Endometrial microvascular endothelial cells (primary cell): ENCODE measurements around the gene NRL. TPM values are rescaled to one million over a fixed set of nuclear protein-coding genes. Genes with fewer than 3 reads are reported as not detected.
"Not testable (repeated sequence)": the region's sequence is repeated elsewhere in the genome, so short reads cannot be mapped to it uniquely, and the experiment has no call there.

Experiments used
- in situ Hi-C: cut with HindIII; loops from 2 replicates; pipeline ENCODE4 v1.10.0; 2017; ENCODE audit warnings: low sequenced_read_pairs, low pct_unique_long_range_greater_than_20kb; ENCODE audit errors: inconsistent ontology term
- total RNA-seq: library from RNA; depleted of rRNA; stranded (reverse); fragments of >200 nt; gene quantifications from one replicate; pipeline ENCODE4 v1.2.3, GENCODE V29; 2015; ENCODE audit errors: inconsistent ontology term

Gene NRL
- total RNA-seq, 1 donor from 2014 or later = 0.65 TPM

DNA sequence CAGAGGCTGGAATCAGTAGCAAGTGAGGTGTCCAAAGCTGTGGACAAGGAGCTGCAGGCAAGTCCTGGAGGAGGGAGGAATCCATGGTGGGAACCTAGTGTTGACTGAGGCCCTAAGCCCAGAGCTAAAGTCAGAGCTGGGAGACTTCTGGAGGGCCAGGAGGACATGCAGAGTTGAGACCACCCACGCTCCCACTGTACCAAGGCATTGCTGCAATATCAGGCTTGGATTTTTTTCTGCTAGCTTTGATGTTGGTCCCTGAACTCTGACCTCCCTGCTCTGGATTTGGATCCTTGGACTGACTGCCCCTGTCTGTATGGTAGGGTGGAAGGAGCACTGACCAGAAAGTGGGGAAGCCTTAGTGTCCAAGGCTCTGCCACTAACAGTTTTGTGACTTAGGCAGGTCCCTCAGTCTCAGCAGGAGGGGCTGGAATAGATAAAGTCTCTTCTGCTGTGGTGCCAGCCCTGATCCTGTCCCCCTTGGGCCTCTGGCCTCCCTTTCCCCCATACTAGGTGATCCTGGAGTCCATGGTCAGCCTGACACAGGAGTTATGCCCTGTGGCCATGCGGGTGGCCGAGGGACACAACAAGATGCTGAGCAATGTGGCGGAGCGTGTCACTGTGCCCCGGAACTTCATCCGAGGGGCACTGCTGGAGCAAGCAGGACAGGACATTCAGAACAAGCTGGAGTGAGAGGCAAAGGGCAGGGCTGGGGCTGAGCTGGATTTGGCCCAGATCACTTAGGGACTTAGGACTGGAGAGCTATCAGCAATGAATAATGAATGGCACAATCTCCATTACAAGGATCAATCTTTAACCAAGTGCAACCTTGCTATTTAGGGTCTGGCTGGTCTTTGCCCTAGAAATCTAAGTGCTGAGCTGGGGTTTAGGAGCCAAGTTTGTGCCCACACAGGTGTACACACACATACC lies 53.5 kb downstream of the NRL start:
- in situ Hi-C loops = no loop called here

DNA sequence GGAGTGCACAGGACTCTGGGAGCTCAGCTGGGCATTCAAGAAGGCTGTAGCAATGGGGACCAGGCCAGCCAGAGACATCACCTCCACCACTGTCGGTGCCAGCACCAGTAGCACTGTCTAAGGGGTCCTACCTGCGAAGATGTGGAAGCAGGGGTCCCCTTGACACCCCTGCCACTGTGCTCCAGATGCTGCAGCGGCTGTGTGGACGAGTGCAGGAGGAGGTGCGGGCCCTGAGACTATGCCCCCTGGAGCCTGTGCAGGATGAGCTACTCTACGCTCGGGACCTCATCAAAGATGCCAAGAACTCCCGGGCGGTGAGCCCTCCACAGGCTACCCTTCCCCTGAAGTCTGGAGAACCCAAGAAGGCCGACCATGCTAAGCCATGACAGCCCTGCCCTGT lies 54.3 kb downstream of the NRL start:
- in situ Hi-C loops = no loop called here

DNA sequence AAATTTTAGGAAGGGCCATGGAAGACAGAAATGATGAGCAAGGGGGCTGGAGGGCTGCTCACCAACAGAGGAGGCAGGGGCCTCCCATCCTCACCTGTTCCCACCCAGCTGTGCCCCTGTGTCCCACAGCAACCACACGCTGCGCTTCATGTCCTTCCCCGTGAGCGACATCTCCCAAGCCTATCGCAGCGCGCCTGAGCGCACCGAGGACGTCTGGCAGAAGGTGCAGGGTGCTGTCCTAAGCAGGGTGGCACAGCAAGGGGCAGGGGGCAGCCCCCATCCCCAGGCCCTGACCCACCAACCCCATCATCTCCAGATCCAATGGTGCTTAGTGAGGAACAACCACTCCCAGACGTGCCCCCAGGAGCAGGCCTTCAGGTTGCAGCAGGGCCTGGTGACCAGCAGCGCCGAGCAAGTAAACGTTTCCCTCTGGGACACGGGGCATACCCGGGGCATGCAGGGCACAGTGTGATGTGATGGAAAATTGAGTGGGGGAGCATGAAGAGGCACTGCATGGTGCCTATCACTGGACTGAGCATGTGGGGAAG lies 54.8 kb downstream of the NRL start:
- in situ Hi-C loops = no loop called here

GRCh38 chr14:24058951-24059475 lies 55.7 kb downstream of the NRL start:
- in situ Hi-C loops = no loop called here

GRCh38 chr14:24058260-24058950 lies 56.3 kb downstream of the NRL start:
- in situ Hi-C loops = no loop called here

GRCh38 chr14:24057867-24058259 lies 56.9 kb downstream of the NRL start:
- in situ Hi-C loops = no loop called here

DNA sequence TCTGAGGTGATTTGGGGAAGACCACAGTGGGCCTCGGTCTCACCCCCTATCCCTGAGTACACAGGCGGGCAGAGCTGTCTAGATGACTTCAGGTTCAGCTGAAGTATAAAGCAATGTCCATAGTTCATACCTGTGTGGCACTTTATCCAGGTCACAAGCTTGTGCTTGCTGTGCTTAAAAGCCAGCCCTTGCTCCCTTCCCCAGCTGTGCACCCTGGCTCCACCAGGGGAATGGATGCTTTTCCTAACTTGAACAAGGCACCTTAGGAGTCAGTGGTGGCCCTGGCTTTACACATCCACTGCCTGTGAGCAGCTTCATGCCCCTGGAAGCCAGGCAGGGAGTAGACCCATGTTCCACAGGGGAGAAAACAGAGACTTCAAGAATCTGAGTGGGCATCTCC lies 57.5 kb downstream of the NRL start:
- in situ Hi-C loops = no loop called here

DNA sequence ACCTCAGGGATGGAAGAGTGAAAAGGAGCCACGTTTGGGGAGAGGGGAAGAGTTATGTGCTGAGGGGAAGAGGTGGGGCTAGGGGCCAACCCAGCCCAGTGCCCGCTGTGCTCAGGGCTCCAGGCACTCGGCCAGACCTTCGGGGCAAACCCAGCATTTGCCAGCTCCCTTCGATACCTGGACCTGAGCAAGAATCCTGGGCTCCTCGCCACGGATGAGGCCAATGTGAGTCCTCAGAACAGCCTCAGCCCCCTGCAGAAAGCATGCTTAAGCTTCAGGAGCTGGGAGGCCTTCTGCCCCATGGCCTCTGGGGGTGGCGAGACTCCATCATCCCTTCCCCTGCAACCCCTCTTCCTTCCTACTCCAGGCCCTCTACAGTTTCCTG lies 58.0 kb downstream of the NRL start:
- in situ Hi-C loops = no loop called here

- in situ Hi-C loops = no loop called here
Observed at GRCh38 chr14:24055971-24056799, 58.6 kb downstream of the NRL start.

DNA sequence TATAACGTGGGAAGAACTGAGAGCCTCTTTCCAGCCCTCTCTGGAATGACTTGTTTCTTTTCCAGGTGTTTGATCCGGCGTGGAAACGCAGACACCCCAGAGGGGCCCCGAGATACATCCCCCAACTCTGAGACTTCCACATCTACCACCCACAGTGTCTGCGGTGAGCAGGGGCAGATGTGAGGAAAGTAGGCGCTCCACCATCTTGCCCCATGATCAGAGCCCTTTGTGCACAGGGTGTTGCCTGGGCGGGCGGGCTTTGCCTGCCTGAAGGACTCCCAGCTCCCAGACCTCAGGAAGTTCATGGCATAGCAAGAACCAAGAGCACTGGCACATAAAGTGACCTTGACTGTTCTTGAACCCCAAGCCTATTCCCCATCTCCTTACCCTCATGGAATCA lies 60.1 kb downstream of the NRL start:
- in situ Hi-C loops = no loop called here

DNA sequence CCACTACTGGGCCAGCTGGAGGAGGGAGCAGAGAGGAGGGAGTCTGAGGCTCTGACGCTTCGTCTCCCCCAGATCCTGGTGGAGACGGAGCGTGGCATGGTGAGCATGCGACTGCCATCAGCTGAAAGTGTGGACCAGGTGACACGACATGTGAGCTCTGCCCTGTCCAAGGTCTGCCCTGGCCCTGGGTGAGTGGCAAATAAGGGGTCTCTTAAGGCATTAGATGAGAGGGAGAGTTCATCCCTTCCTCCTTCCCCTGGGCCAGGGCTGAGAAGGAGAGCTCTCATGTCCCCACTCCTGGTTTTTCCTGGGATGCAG lies 60.5 kb downstream of the NRL start:
- in situ Hi-C loops = no loop called here

DNA sequence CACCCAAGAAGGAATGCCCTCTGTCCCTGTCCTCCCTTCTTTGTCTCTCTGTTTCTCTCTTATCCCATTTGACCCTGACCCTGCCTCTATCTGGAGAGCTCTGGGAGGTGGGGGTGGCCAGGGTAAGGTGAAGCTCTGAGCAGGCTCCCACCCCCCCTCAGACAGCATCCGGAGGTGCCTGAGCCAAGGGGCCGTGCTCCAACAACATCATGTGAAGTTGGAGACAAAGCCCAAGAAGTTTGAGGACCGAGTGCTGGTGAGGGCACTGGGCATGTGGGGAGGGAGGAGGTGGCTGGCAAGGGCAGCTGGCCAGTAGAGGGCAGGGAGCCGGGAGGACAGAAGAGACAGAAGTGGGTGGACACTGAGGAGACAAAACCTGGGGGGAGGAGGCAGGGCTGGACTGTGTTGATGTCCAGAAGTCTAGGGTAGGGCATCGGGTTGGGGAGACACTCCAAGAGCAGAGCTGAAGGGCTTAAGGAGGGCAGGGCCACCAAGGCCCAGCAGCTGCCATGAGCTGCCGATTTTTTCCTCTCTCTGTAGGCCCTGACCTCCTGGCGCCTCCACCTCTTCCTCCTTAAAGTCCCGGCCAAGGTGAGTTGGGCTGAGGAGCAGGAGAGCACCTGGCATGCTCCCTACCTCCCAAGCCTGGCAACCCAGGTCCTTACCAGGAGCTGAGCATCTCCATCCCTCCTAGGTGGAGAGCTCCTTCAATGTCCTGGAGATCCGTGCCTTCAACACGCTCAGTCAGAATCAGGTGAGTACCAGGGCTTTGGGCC lies 61.0 kb downstream of the NRL start:
- in situ Hi-C loops = no loop called here

DNA sequence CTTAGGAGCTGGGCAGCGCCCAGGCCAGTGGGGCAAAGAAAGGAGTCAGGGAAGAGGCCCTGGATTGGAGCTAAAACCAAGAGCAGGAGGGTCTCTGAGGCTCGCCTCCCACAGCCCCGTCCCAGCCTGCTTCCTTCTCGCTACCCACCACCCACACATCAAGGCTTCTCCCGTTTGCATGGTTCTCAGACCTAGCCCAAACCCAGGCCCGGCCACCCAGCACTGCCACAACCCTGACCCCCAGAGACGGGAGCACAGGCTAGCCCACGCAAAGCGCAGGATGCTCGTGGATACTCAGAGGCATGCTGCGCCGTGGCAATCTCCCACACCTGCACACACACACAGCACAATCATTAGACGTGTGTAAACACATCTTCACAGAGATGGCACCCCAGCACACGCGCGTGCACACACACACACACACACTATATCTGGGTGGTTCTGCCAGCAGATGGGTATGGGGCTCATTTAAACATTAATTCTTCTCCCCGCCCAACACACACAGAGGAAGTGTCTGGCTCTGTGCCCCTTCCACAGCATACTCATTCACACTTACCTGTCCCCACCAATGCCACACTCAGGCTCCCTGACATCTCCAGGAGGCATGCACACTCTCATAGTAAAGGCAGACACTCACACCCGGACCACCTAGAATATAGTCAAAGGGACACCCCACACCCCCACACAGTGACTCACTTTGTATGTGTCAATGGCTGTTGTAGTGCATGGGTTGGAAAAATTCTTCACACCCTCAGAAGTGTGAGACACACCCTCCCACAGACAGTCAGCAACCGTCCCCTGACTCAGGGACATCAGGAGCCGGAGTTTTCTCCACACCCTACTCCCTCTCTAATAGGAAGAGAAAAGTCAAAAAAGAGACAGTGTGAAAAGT lies 61.8 kb downstream of the NRL start:
- in situ Hi-C loops = no loop called here

- in situ Hi-C loops = no loop called here
Observed at GRCh38 chr14:24051789-24052655, 62.7 kb downstream of the NRL start, which contains the start of gene CARMIL3. Gene CARMIL3 (plus strand): TSS chr14:24052009. CDS start chr14:24052154, 145 bp downstream.

DNA sequence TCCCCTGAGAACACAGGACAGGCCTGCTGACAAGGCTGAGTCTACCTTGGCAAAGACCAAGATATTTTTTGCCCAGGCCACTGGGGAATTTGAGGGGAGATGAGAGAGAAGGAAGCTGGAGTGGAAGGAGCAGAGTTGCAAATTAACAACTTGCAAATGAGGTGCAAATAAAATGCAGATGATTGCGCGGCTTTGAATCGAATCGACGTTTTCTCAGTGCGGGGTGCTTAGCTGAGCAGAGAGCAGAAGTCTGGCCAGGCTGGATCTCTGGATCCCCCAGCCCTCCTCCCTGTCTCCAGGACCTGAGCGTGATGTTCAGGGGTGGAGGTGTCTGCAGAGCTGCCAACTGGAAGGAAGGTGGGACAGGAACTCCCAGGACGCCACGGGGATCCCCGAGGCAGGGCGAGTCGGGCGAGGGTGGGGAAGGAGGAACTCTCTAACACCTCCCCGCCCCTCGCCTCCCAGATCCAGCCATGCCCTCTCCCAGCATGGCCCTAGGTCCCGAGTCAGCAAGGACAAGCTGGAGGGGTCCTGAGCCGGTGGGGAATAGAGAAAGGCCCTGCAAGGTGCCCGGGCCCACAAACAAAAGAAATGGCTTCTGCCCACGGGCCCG lies 63.5 kb downstream of the NRL start:
- in situ Hi-C loops = no loop called here

- in situ Hi-C loops = not testable (repeated sequence)
Observed at GRCh38 chr14:24050753-24051152, 64.0 kb downstream of the NRL start.
